ENCODE data around the gene TMEM41B.
"Not testable (repeated sequence)": the region's sequence is repeated elsewhere in the genome, so short reads cannot be mapped to it uniquely, and the experiment has no call there.

The TMEM41B gene

GRCh38 chr11:9264316-9265210 lies 49.8 kb downstream of the TMEM41B start:
- Histone ChIP-seq H3K27me3 (ENCODE audit: control insufficient read depth, insufficient read depth, low read length) (no peaks in the 10 kb centered on the region), H3K27ac (ENCODE audit: low read depth, low read length) (peak overlapping the region; percentile 95), H3K36me3 (ENCODE audit: control insufficient read depth, insufficient read depth, low read length) (no peaks in the 10 kb centered on the region), H3K4me3 (ENCODE audit: low read length) (peak overlapping the region; percentile 89), H3K4me1 (ENCODE audit: control insufficient read depth, insufficient read depth, low read length) (peaks cover 2% of the 10 kb centered on the region), H3K9ac (ENCODE audit: low read length) (peak overlapping the region; percentile 93)

- Histone ChIP-seq H3K4me3 (ENCODE audit: low read length) (peak overlapping the region; percentile 89), H3K36me3 (ENCODE audit: control insufficient read depth, insufficient read depth, low read length) (no peaks in the 10 kb centered on the region), H3K9ac (ENCODE audit: low read length) (peak overlapping the region; percentile 93), H3K27me3 (ENCODE audit: control insufficient read depth, insufficient read depth, low read length) (no peaks in the 10 kb centered on the region), H3K4me1 (ENCODE audit: control insufficient read depth, insufficient read depth, low read length) (peaks cover 2% of the 10 kb centered on the region), H3K27ac (ENCODE audit: low read depth, low read length) (peak overlapping the region; percentile 95)
These were observed 50.5 kb downstream of the TMEM41B start for GRCh38 chr11:9263840-9264315.

GRCh38 chr11:9260838-9261146 lies 53.6 kb downstream of the TMEM41B start:
- H3K27ac ChIP-seq (ENCODE audit: low read depth, low read length); H3K27me3 ChIP-seq (ENCODE audit: control insufficient read depth, insufficient read depth, low read length); H3K4me3 ChIP-seq (ENCODE audit: low read length); H3K4me1 ChIP-seq (ENCODE audit: control insufficient read depth, insufficient read depth, low read length); H3K36me3 ChIP-seq (ENCODE audit: control insufficient read depth, insufficient read depth, low read length); H3K9ac ChIP-seq (ENCODE audit: low read length): not testable (repeated sequence)

- H3K9ac ChIP-seq (ENCODE audit: low read length), result no peak overlapping the region
These were observed 54.2 kb downstream of the TMEM41B start for GRCh38 chr11:9259981-9260837.

GRCh38 chr11:9258279-9258678 lies 56.1 kb downstream of the TMEM41B start:
- H3K4me3 ChIP-seq (ENCODE audit: low read length); H3K36me3 ChIP-seq (ENCODE audit: control insufficient read depth, insufficient read depth, low read length); H3K4me1 ChIP-seq (ENCODE audit: control insufficient read depth, insufficient read depth, low read length); H3K27me3 ChIP-seq (ENCODE audit: control insufficient read depth, insufficient read depth, low read length); H3K9ac ChIP-seq (ENCODE audit: low read length); H3K27ac ChIP-seq (ENCODE audit: low read depth, low read length): not testable (repeated sequence)

More at GRCh38 chr11:9259981-9260837, 54.2 kb downstream of the TMEM41B start:
- no peak overlapping the region for H3K27ac ChIP-seq (ENCODE audit: low read depth, low read length)
- H3K36me3 ChIP-seq (ENCODE audit: control insufficient read depth, insufficient read depth, low read length), result no peaks in the 10 kb centered on the region
- H3K4me1 ChIP-seq (ENCODE audit: control insufficient read depth, insufficient read depth, low read length), result no peaks in the 10 kb centered on the region
- H3K4me3 ChIP-seq (ENCODE audit: low read length), result no peak overlapping the region
- H3K27me3 ChIP-seq (ENCODE audit: control insufficient read depth, insufficient read depth, low read length), result no peaks in the 10 kb centered on the region

- no peak overlapping the region for H3K9ac ChIP-seq (ENCODE audit: low read length)
- no peaks in the 10 kb centered on the region for H3K36me3 ChIP-seq (ENCODE audit: control insufficient read depth, insufficient read depth, low read length)
- H3K4me3 ChIP-seq (ENCODE audit: low read length), result no peak overlapping the region
- H3K27me3 ChIP-seq (ENCODE audit: control insufficient read depth, insufficient read depth, low read length), result no peaks in the 10 kb centered on the region
- H3K27ac ChIP-seq (ENCODE audit: low read depth, low read length), result no peak overlapping the region
- no peaks in the 10 kb centered on the region for H3K4me1 ChIP-seq (ENCODE audit: control insufficient read depth, insufficient read depth, low read length)
These were observed 60.0 kb downstream of the TMEM41B start for GRCh38 chr11:9254416-9254815.

- H3K27ac ChIP-seq (ENCODE audit: low read depth, low read length), result no peak overlapping the region
- H3K4me1 ChIP-seq (ENCODE audit: control insufficient read depth, insufficient read depth, low read length), result no peaks in the 10 kb centered on the region
- H3K9ac ChIP-seq (ENCODE audit: low read length), result no peak overlapping the region
These were observed 61.3 kb downstream of the TMEM41B start for GRCh38 chr11:9253086-9253485.

GRCh38 chr11:9251311-9251710 lies 63.1 kb downstream of the TMEM41B start:
- Histone ChIP-seq H3K4me3 (ENCODE audit: low read length) (no peak overlapping the region), H3K4me1 (ENCODE audit: control insufficient read depth, insufficient read depth, low read length) (no peaks in the 10 kb centered on the region), H3K9ac (ENCODE audit: low read length) (no peak overlapping the region), H3K27me3 (ENCODE audit: control insufficient read depth, insufficient read depth, low read length) (no peaks in the 10 kb centered on the region), H3K36me3 (ENCODE audit: control insufficient read depth, insufficient read depth, low read length) (no peaks in the 10 kb centered on the region), H3K27ac (ENCODE audit: low read depth, low read length) (no peak overlapping the region)

More at GRCh38 chr11:9253086-9253485, 61.3 kb downstream of the TMEM41B start:
- Histone ChIP-seq H3K4me3 (ENCODE audit: low read length) (no peak overlapping the region), H3K36me3 (ENCODE audit: control insufficient read depth, insufficient read depth, low read length) (no peaks in the 10 kb centered on the region), H3K27me3 (ENCODE audit: control insufficient read depth, insufficient read depth, low read length) (no peaks in the 10 kb centered on the region)

- Histone ChIP-seq H3K4me1 (ENCODE audit: control insufficient read depth, insufficient read depth, low read length) (no peaks in the 10 kb centered on the region), H3K27ac (ENCODE audit: low read depth, low read length) (no peak overlapping the region), H3K27me3 (ENCODE audit: control insufficient read depth, insufficient read depth, low read length) (no peaks in the 10 kb centered on the region), H3K4me3 (ENCODE audit: low read length) (no peak overlapping the region), H3K9ac (ENCODE audit: low read length) (no peak overlapping the region), H3K36me3 (ENCODE audit: control insufficient read depth, insufficient read depth, low read length) (no peaks in the 10 kb centered on the region)
These were observed 64.2 kb downstream of the TMEM41B start for GRCh38 chr11:9250139-9250582.

- Histone ChIP-seq H3K27ac (ENCODE audit: low read depth, low read length) (no peak overlapping the region), H3K4me1 (ENCODE audit: control insufficient read depth, insufficient read depth, low read length) (no peaks in the 10 kb centered on the region), H3K36me3 (ENCODE audit: control insufficient read depth, insufficient read depth, low read length) (no peaks in the 10 kb centered on the region), H3K9ac (ENCODE audit: low read length) (no peak overlapping the region), H3K4me3 (ENCODE audit: low read length) (no peak overlapping the region), H3K27me3 (ENCODE audit: control insufficient read depth, insufficient read depth, low read length) (no peaks in the 10 kb centered on the region)
These were observed 65.1 kb downstream of the TMEM41B start for GRCh38 chr11:9249252-9249651.

GRCh38 chr11:9247863-9248262 lies 66.5 kb downstream of the TMEM41B start:
- Histone ChIP-seq H3K27me3 (ENCODE audit: control insufficient read depth, insufficient read depth, low read length) (no peaks in the 10 kb centered on the region), H3K27ac (ENCODE audit: low read depth, low read length) (no peak overlapping the region), H3K9ac (ENCODE audit: low read length) (no peak overlapping the region), H3K4me1 (ENCODE audit: control insufficient read depth, insufficient read depth, low read length) (no peaks in the 10 kb centered on the region), H3K4me3 (ENCODE audit: low read length) (no peak overlapping the region), H3K36me3 (ENCODE audit: control insufficient read depth, insufficient read depth, low read length) (no peaks in the 10 kb centered on the region)

GRCh38 chr11:9236242-9236641 lies 78.2 kb downstream of the TMEM41B start:
- H3K4me3 ChIP-seq (ENCODE audit: low read length); H3K4me1 ChIP-seq (ENCODE audit: control insufficient read depth, insufficient read depth, low read length); H3K36me3 ChIP-seq (ENCODE audit: control insufficient read depth, insufficient read depth, low read length); H3K27ac ChIP-seq (ENCODE audit: low read depth, low read length); H3K27me3 ChIP-seq (ENCODE audit: control insufficient read depth, insufficient read depth, low read length); H3K9ac ChIP-seq (ENCODE audit: low read length): not testable (repeated sequence)

Measured in rectal smooth muscle tissue (tissue), 1 donor.